IMR-90 (cell line): Measurements from ENCODE around the gene TDRKH. TPM values are rescaled to one million over a fixed set of nuclear protein-coding genes. Genes with fewer than 3 reads are reported as not detected.

Experiments used
- ATAC-seq: fragments of 200-7000 bp; cut with Tn5 transposase; 2 replicates; pipeline ENCODE4 v1.9.1; 2020; ENCODE audit warnings: low read depth, mild to moderate bottlenecking, moderate library complexity
- BruUV-seq: library from RNA; stranded (reverse); fragments of 400-500 nt; replicated peaks from 2 replicates; lab custom pipeline; 2021; lab: Mats Ljungman, UMichigan
- CTCF ChIA-PET: fragments of 300-600 bp; formaldehyde crosslinking; extraction: SDS; loops from one replicate; lab custom pipeline; 2021; ENCODE audit warnings: antibody characterized with exemption; lab: Yijun Ruan, JAX
- POLR2A ChIA-PET: fragments of 300-600 bp; sonication (Branson Sonifier 250); formaldehyde crosslinking; loops from one replicate; lab custom pipeline; 2022; ENCODE audit warnings: antibody characterized with exemption; ENCODE audit not compliant: unreplicated experiment; lab: Charles Lee
- DNase-seq: peaks from one replicate; pipeline ENCODE4 v3.0.0; 2013
- H2AFZ ChIP-seq: replicated peaks from 2 replicates; pipeline ENCODE3; 2013; ENCODE audit warnings: low read length, mild to moderate bottlenecking; ENCODE audit not compliant: poor library complexity
- H2AK5ac ChIP-seq: 2 replicates; pipeline ENCODE4 v1.6.1; 2013; ENCODE audit warnings: low read depth, low read length, inconsistent platforms
- H2AK9ac ChIP-seq: replicated peaks from 2 replicates; pipeline ENCODE3; 2013; ENCODE audit warnings: mild to moderate bottlenecking, low read depth, low read length, moderate library complexity; ENCODE audit not compliant: poor library complexity
- H2BK120ac ChIP-seq: 2 replicates; pipeline ENCODE4 v1.6.1; 2013; ENCODE audit warnings: low read depth, low read length, inconsistent platforms
- H2BK15ac ChIP-seq: 3 replicates; pipeline ENCODE4 v1.6.1; 2013; ENCODE audit warnings: low read depth, low read length, inconsistent platforms
- H2BK20ac ChIP-seq: 2 replicates; pipeline ENCODE4 v1.6.1; 2013; ENCODE audit warnings: low read depth, mild to moderate bottlenecking, inconsistent platforms, low read length, moderate library complexity
- H2BK5ac ChIP-seq: 2 replicates; pipeline ENCODE4 v1.6.1; 2013; ENCODE audit warnings: mild to moderate bottlenecking, low read depth, low read length, inconsistent platforms; ENCODE audit not compliant: poor library complexity, severe bottlenecking
- H3K14ac ChIP-seq: replicated peaks from 2 replicates; pipeline ENCODE4 v1.6.1; 2013; ENCODE audit warnings: low read depth, low read length, inconsistent platforms
- H3K18ac ChIP-seq: 2 replicates; pipeline ENCODE4 v1.6.1; 2013; ENCODE audit warnings: low read depth, low read length, control low read depth
- H3K23ac ChIP-seq: 2 replicates; pipeline ENCODE4 v1.6.1; 2013; ENCODE audit warnings: low read depth, low read length, inconsistent platforms
- H3K27ac ChIP-seq: 2 replicates; pipeline ENCODE4 v1.5.1; 2013; ENCODE audit warnings: mild to moderate bottlenecking, control low read depth, low read length; ENCODE audit not compliant: insufficient read depth
- H3K27me3 ChIP-seq: 2 replicates; pipeline ENCODE4 v1.6.1; 2013; ENCODE audit warnings: low read length; ENCODE audit not compliant: control insufficient read depth, insufficient read depth
- H3K36me3 ChIP-seq: 2 replicates; pipeline ENCODE4 v1.6.1; 2013; ENCODE audit warnings: low read length, mixed read lengths; ENCODE audit not compliant: control insufficient read depth, insufficient read depth
- H3K4ac ChIP-seq: 2 replicates; pipeline ENCODE4 v1.6.1; 2013; ENCODE audit warnings: low read depth, low read length, inconsistent platforms
- H3K4me1 ChIP-seq: 2 replicates; pipeline ENCODE4 v1.6.1; 2013; ENCODE audit warnings: low read length, mixed read lengths; ENCODE audit not compliant: control insufficient read depth, insufficient read depth
- H3K4me2 ChIP-seq: 2 replicates; pipeline ENCODE4 v1.6.1; 2013; ENCODE audit warnings: low read depth, mild to moderate bottlenecking, control low read depth, low read length, moderate library complexity
- H3K4me3 ChIP-seq: 2 replicates; pipeline ENCODE4 v1.5.1; 2013; ENCODE audit warnings: low read depth, mild to moderate bottlenecking, control low read depth, low read length, moderate library complexity; ENCODE audit not compliant: insufficient read depth
- H3K56ac ChIP-seq: 2 replicates; pipeline ENCODE4 v1.6.1; 2013; ENCODE audit warnings: low read length, inconsistent platforms; ENCODE audit not compliant: insufficient read depth; ENCODE audit errors: extremely low read depth
- H3K79me1 ChIP-seq, 2 experiments: 2 replicates each; pipeline ENCODE4 v1.6.1; 2013; ENCODE audit warnings: low read length in 2 of 2, inconsistent platforms in 1 of 2, low read depth in 1 of 2
- H3K9ac ChIP-seq: 2 replicates; pipeline ENCODE4 v1.6.1; 2013; ENCODE audit warnings: low read depth, low read length, control low read depth
- H3K9me1 ChIP-seq: 2 replicates; pipeline ENCODE4 v1.6.1; 2013; ENCODE audit warnings: low read length, inconsistent platforms; ENCODE audit not compliant: insufficient read depth
- H3K9me3 ChIP-seq: 2 replicates; pipeline ENCODE4 v1.6.1; 2013; ENCODE audit warnings: low read length; ENCODE audit not compliant: control insufficient read depth, insufficient read depth
- H4K20me1 ChIP-seq: 2 replicates; pipeline ENCODE4 v1.6.1; 2013; ENCODE audit warnings: low read length, inconsistent platforms; ENCODE audit not compliant: insufficient read depth
- H4K5ac ChIP-seq: 2 replicates; pipeline ENCODE4 v1.6.1; 2013; ENCODE audit warnings: mild to moderate bottlenecking, low read depth, low read length, control low read depth
- H4K8ac ChIP-seq, 2 experiments: 2 replicates each; pipeline ENCODE4 v1.6.1; 2013; ENCODE audit warnings: low read depth in 2 of 2, low read length in 2 of 2, control low read depth in 1 of 2, inconsistent platforms in 1 of 2
- H4K91ac ChIP-seq: 2 replicates; pipeline ENCODE4 v1.6.1; 2013; ENCODE audit warnings: low read depth, low read length, inconsistent platforms; ENCODE audit not compliant: insufficient read depth
- CEBPB ChIP-seq: IDR thresholded peaks from 2 replicates; pipeline ENCODE4 v1.6.1; 2012; ENCODE audit warnings: low read depth, low read length, improper control_type of control experiment
- MAZ ChIP-seq: IDR thresholded peaks from 2 replicates; pipeline ENCODE4 v1.6.1; 2012; ENCODE audit warnings: low read depth, mild to moderate bottlenecking, low read length, improper control_type of control experiment, moderate library complexity, borderline replicate concordance
- MXI1 ChIP-seq: IDR thresholded peaks from 2 replicates; pipeline ENCODE4 v1.6.1; 2012; ENCODE audit warnings: low read depth, mild to moderate bottlenecking, low read length, moderate library complexity, borderline replicate concordance
- RAD21 ChIP-seq: IDR thresholded peaks from 2 replicates; pipeline ENCODE4 v1.6.1; 2012; ENCODE audit warnings: low read length, improper control_type of control experiment
- dilution Hi-C: fragments of 300-500 bp; cut with HindIII; formaldehyde crosslinking; loops from one replicate; pipeline ENCODE4 v1.14.3; 2018; ENCODE audit warnings: low sequenced_read_pairs; ENCODE audit not compliant: unreplicated experiment
- in situ Hi-C: fragments of 300-500 bp; cut with MboI; formaldehyde crosslinking; loops from 3 replicates; pipeline ENCODE4 v1.14.3; 2019; ENCODE audit warnings: low sequenced_read_pairs, inconsistent platforms, mixed read lengths
- intact Hi-C: fragments of 100-400 bp; cut with micrococcal nuclease; formaldehyde crosslinking; loops from 2 replicates; pipeline ENCODE4 v1.10.0; 2022
- polyA plus RNA-seq, 3 experiments: library from polyadenylated mRNA; depleted of rRNA; stranded (reverse); fragments of >200 nt; gene quantifications; 2 replicates each; pipeline ENCODE4 v1.2.3, GENCODE V29; 2012; ENCODE audit warnings: low replicate concordance in 1 of 3
- total RNA-seq: library from RNA; depleted of rRNA; stranded (reverse); fragments of >200 nt; gene quantifications from 2 replicates; pipeline ENCODE4 v1.2.3, GENCODE V29; 2012

Gene TDRKH
- total and polyA plus RNA-seq, 2 of the 4 experiments (the other 2 are of a cell fraction) = 1.2 to 2.2 TPM

DNA sequence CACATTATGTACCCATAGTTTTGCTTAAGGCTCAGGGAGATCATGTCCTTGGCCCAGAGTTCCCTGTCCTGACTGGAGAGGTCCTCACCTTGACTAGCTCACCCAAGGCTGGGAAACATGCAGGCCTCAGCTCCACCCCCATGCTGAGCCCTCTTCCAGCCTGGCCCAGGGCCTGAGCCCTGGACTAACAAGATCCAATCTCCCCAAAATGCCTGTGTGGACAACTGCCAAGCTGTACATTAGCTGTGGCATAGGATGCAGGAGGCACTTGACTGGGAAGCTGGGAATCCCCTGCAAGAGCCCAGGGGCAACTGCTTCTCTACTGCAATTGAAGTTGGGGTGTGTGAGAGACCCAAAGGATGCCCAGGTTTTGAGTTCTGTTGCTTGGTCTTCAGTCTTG lies 12.9 kb upstream of the TDRKH start:
- no TSS peak for BruUV-seq
- Histone ChIP-seq H4K91ac (no peak overlapping the region), H2BK15ac (no peak overlapping the region), H3K18ac (no peak overlapping the region), H2AFZ (no peak overlapping the region), H2AK5ac (no peak overlapping the region), H3K56ac (no peak overlapping the region), H3K36me3 (no peaks in the 10 kb centered on the region), H4K20me1 (no peaks in the 10 kb centered on the region), H4K5ac (no peak overlapping the region), H3K4ac (no peak overlapping the region), H3K9me1 (no peaks in the 10 kb centered on the region), H3K4me3 (no peak overlapping the region), H3K27me3 (peaks cover 87% of the 10 kb centered on the region), H2BK120ac (no peak overlapping the region), H3K14ac (no peak overlapping the region), H3K27ac (no peak overlapping the region), H3K9ac (no peak overlapping the region), H3K9me3 (no peaks in the 10 kb centered on the region), H4K8ac (no peak overlapping the region), H2AK9ac (no peak overlapping the region), H2BK5ac (no peak overlapping the region), H3K4me2 (no peak overlapping the region), H2BK20ac (no peak overlapping the region), H3K79me1 (no peaks in the 10 kb centered on the region), H3K4me1 (no peaks in the 10 kb centered on the region), H3K23ac (no peak overlapping the region)
- POLR2A ChIA-PET = no interaction called here
- dilution Hi-C loops (no loop called here), intact Hi-C loops (no loop called here), in situ Hi-C loops (no loop called here)
- TF ChIP-seq CEBPB = no peak
- TF ChIP-seq RAD21 = no peak
- no peak for TF ChIP-seq MAZ
- TF ChIP-seq MXI1 = no peak
- CTCF ChIA-PET = no interaction called here
- ATAC-seq (no peak), DNase-seq (no peak)
